GM12878 (cell line): Measurements from ENCODE around the gene PKD1L1. TPM values are rescaled to one million over a fixed set of nuclear protein-coding genes. Genes with fewer than 3 reads are reported as not detected.

ENCODE experiments used
- ATAC-seq: fragments of 200-7000 bp; cut with Tn5 transposase; 3 replicates; pipeline ENCODE4 v1.9.1; 2020; ENCODE audit warnings: mild to moderate bottlenecking, moderate library complexity
- BruUV-seq: library from RNA; stranded (reverse); fragments of 400-500 nt; replicated peaks from 2 replicates; lab custom pipeline; 2021; lab: Mats Ljungman, UMichigan
- CTCF ChIA-PET: fragments of 300-600 bp; sonication (Branson Sonifier 250); formaldehyde crosslinking; extraction: SDS; loops from one replicate; lab custom pipeline; 2021; ENCODE audit warnings: inconsistent platforms; lab: Yijun Ruan, JAX
- POLR2A ChIA-PET: fragments of 350-600 bp; formaldehyde crosslinking; extraction: SDS; loops from one replicate; lab custom pipeline; 2021; ENCODE audit warnings: inconsistent platforms; lab: Charles Lee
- RAD21 ChIA-PET: fragments of 300-600 bp; sonication (Branson Sonifier 250); formaldehyde crosslinking; loops from one replicate; lab custom pipeline; 2023; ENCODE audit warnings: antibody characterized with exemption; ENCODE audit not compliant: unreplicated experiment; lab: Charles Lee
- SMC1A ChIA-PET: fragments of 300-600 bp; sonication (Branson Sonifier 250); formaldehyde crosslinking; loops from one replicate; lab custom pipeline; 2023; ENCODE audit not compliant: unreplicated experiment, uncharacterized antibody; lab: Charles Lee
- DNase-seq: peaks from one replicate; pipeline ENCODE4 v3.0.0-alpha.2; 2011; ENCODE audit warnings: low read depth, low spot score
- FAIRE-seq: peaks from 3 replicates; lab custom pipeline; 2011; peaks lifted over from hg19 to GRCh38; lab: Jason Lieb, UNC
- H2AFZ ChIP-seq: 2 replicates; pipeline ENCODE4 v1.6.0; 2011; ENCODE audit warnings: low read depth, low read length, control low read depth; ENCODE audit not compliant: control insufficient read depth
- H3K27ac ChIP-seq: 2 replicates; pipeline ENCODE4 v1.5.1; 2011; ENCODE audit warnings: control low read depth; ENCODE audit not compliant: control insufficient read depth, insufficient read depth
- H3K27me3 ChIP-seq, 2 experiments: replicated peaks in 1 of 2; 2 replicates each; pipeline versions ENCODE4 v1.6.0 to v1.6.1; 2011; ENCODE audit warnings: low read length in 1 of 2; ENCODE audit not compliant: control insufficient read depth in 2 of 2, insufficient read depth in 2 of 2
- H3K36me3 ChIP-seq, 2 experiments: 2 replicates each; pipeline ENCODE4 v1.5.1; 2011; ENCODE audit warnings: low read length in 1 of 2; ENCODE audit not compliant: control insufficient read depth in 2 of 2, insufficient read depth in 2 of 2
- H3K4me1 ChIP-seq: 2 replicates; pipeline ENCODE4 v1.6.1; 2011; ENCODE audit warnings: mild to moderate bottlenecking, low read length, moderate library complexity, mixed read lengths; ENCODE audit not compliant: control insufficient read depth, insufficient read depth
- H3K4me2 ChIP-seq: 2 replicates; pipeline ENCODE4 v1.6.0; 2011; ENCODE audit warnings: control low read depth; ENCODE audit not compliant: control insufficient read depth, insufficient read depth
- H3K4me3 ChIP-seq: fragments of 200-600 bp; sonication (generic); 2 replicates; pipeline ENCODE4 v1.5.1; 2016
- H3K79me2 ChIP-seq: 2 replicates; pipeline ENCODE4 v1.6.0; 2011; ENCODE audit warnings: low read length; ENCODE audit not compliant: control insufficient read depth, insufficient read depth
- H3K9ac ChIP-seq: 2 replicates; pipeline ENCODE4 v1.8.0; 2011; ENCODE audit warnings: low read length, control low read depth, mixed read lengths; ENCODE audit not compliant: control insufficient read depth, insufficient read depth
- H3K9me3 ChIP-seq: replicated peaks from 3 replicates; pipeline ENCODE4 v1.5.1; 2011; ENCODE audit warnings: mild to moderate bottlenecking, low read length; ENCODE audit not compliant: control insufficient read depth, insufficient read depth
- H4K20me1 ChIP-seq: 2 replicates; pipeline ENCODE4 v1.6.0; 2011; ENCODE audit not compliant: control insufficient read depth, insufficient read depth
- E2F8 ChIP-seq: fragments of 450-650 bp; IDR thresholded peaks from 2 replicates; pipeline ENCODE4 v1.6.1; 2018; ENCODE audit warnings: mild to moderate bottlenecking, low read depth, moderate library complexity; ENCODE audit not compliant: partially characterized antibody
- HSF1 ChIP-seq: fragments of 150-350 bp; IDR thresholded peaks from 2 replicates; pipeline ENCODE4 v1.6.1; 2014; ENCODE audit warnings: mild to moderate bottlenecking, low read depth, low read length
- MAX ChIP-seq: IDR thresholded peaks from 2 replicates; pipeline ENCODE4 v1.6.1; 2012; ENCODE audit warnings: low read depth, low read length, improper control_type of control experiment
- PBX3 ChIP-seq: IDR thresholded peaks from 2 replicates; pipeline ENCODE4 v1.6.1; 2011; ENCODE audit warnings: mild to moderate bottlenecking, low read depth, low read length, moderate library complexity; ENCODE audit not compliant: insufficient replicate concordance
- SPI1 ChIP-seq: IDR thresholded peaks from 2 replicates; pipeline ENCODE4 v1.6.1; 2011; ENCODE audit warnings: low read depth, mild to moderate bottlenecking, low read length, moderate library complexity, borderline replicate concordance; ENCODE audit not compliant: insufficient read depth
- WGBS: methylation state at CpG from one replicate; pipeline ENCODE4 v1.1.6; 2016; ENCODE audit warnings: low lambda C conversion rate; ENCODE audit not compliant: insufficient replicate concordance, insufficient coverage; ENCODE audit errors: missing lambda C conversion rate; 5-methylcytosine and 5-hydroxymethylcytosine counted together
- in situ Hi-C: fragments of 300-500 bp; cut with MboI; formaldehyde crosslinking; loops from 9 replicates; pipeline ENCODE4 v1.14.3; 2018; ENCODE audit warnings: mixed read lengths
- intact Hi-C: fragments of 100-400 bp; cut with micrococcal nuclease; formaldehyde crosslinking; loops from one replicate; pipeline ENCODE4 v1.14.2; 2022; ENCODE audit not compliant: unreplicated experiment
- polyA plus RNA-seq, 11 experiments: library from polyadenylated mRNA; depleted of rRNA in 4 of 11; unstranded in 6 of 11; stranded (reverse) in 5 of 11; fragments of >200 nt; fragmentation: Nextera tagmentation in 4 of 11; fragmentation: Illumina TruSeq in 1 of 11; extraction: Ambion mirVana in 4 of 11; extraction: Trizol in 1 of 11; gene quantifications; 1 replicate in 1 of 11; 2 replicates in 10 of 11; pipeline versions ENCODE4 v1.2.1 to v1.2.3, GENCODE V29; 2011 to 2016; ENCODE audit warnings: inconsistent platforms in 2 of 11, missing spikeins in 2 of 11, low read depth in 1 of 11
- total RNA-seq, 4 experiments: library from RNA; depleted of rRNA in 3 of 4; stranded (reverse); fragments of >200 nt in 3 of 4; fragmentation: Illumina TruSeq in 1 of 4; extraction: Trizol in 1 of 4; gene quantifications; 2 replicates each; pipeline versions ENCODE4 v1.2.1 to v1.2.3, GENCODE V29; 2013 to 2021

The PKD1L1 gene
- total and polyA plus RNA-seq, 10 of the 15 experiments (the other 5 are each of a cell fraction or from before 2014, with no cell fraction given), result under 0.01 to 0.05 (median 0.02) TPM; not detected in 3

GRCh38 chr7:47875406-47875805 lies 72.9 kb downstream of the PKD1L1 start:
- H3K9ac ChIP-seq, result no peak overlapping the region
- no peak overlapping the region for H3K27ac ChIP-seq
- no peaks in the 10 kb centered on the region for H4K20me1 ChIP-seq
- no peaks in the 10 kb centered on the region for H3K4me1 ChIP-seq
- CTCF ChIA-PET, result no interaction called here
- SMC1A ChIA-PET, result no interaction called here
- TF ChIP-seq SPI1, result no peak
- no peak for TF ChIP-seq PBX3
- BruUV-seq, result no TSS peak
- no peak for ATAC-seq
- RAD21 ChIA-PET, result no interaction called here
- H3K27me3 ChIP-seq, result peaks cover 0 to 3% of the 10 kb centered on the region in 2 experiments; a peak in 2 of 4 replicates
- no peaks in the 10 kb centered on the region for H3K36me3 ChIP-seq
- intact Hi-C loops, result no loop called here
- H3K79me2 ChIP-seq, result no peaks in the 10 kb centered on the region
- H3K4me3 ChIP-seq, result no peak overlapping the region
- POLR2A ChIA-PET, result no interaction called here
- DNase-seq, result no peak
- no peaks in the 10 kb centered on the region for H3K9me3 ChIP-seq
- no peak for FAIRE-seq
- no peak overlapping the region for H3K4me2 ChIP-seq
- no peak overlapping the region for H2AFZ ChIP-seq
- in situ Hi-C loops, result no loop called here

- no peaks in the 10 kb centered on the region for H3K79me2 ChIP-seq
- H3K4me2 ChIP-seq, result no peak overlapping the region
- intact Hi-C loops, result no loop called here
- POLR2A ChIA-PET, result interaction anchor here (0.6 kb wide), 1 partner anchor 12 kb away, joined by 3 read pairs; no protein-coding TSS in a partner anchor
- DNase-seq, result no peak
- no peak overlapping the region for H3K9ac ChIP-seq
- H3K27me3 ChIP-seq, result peaks cover 0 to 3% of the 10 kb centered on the region in 2 experiments; a peak in 2 of 4 replicates
- in situ Hi-C loops, result no loop called here
- TF ChIP-seq HSF1 (no peak), MAX (no peak), E2F8 (no peak)
- H4K20me1 ChIP-seq, result no peaks in the 10 kb centered on the region
- no peak overlapping the region for H2AFZ ChIP-seq
- no peaks in the 10 kb centered on the region for H3K36me3 ChIP-seq
- no peak overlapping the region for H3K4me3 ChIP-seq
- SMC1A ChIA-PET, result no interaction called here
- ATAC-seq, result no peak
- BruUV-seq, result no TSS peak
- H3K27ac ChIP-seq, result no peak overlapping the region
- no peaks in the 10 kb centered on the region for H3K9me3 ChIP-seq
- CTCF ChIA-PET, result interaction anchor here (0.6 kb wide), 1 partner anchor 57 kb away, joined by 4 read pairs; no protein-coding TSS in a partner anchor
- RAD21 ChIA-PET, result no interaction called here
- WGBS, result 47% methylated on average over 5 of the region's 5 CpGs
- H3K4me1 ChIP-seq, result no peaks in the 10 kb centered on the region
- no peak for FAIRE-seq
Measured at GRCh38 chr7:47873762-47874161, 74.5 kb downstream of the PKD1L1 start.
